CD14-positive monocyte (primary cell): ENCODE results near the gene LRCH4. TPM values are rescaled to one million over a fixed set of nuclear protein-coding genes. Genes with fewer than 3 reads are reported as not detected.
A peak's percentile ranks its signal among the peaks of the same experiment; 100 is the strongest.

Experiments
- DNase-seq, 3 donors: peaks; one replicate each; pipeline ENCODE4 v3.0.0-alpha.2; 2011 to 2022
- H2AFZ ChIP-seq: 2 replicates; pipeline ENCODE4 v1.6.0; 2012; ENCODE audit warnings: mild to moderate bottlenecking, low read depth, low read length, inconsistent platforms; ENCODE audit not compliant: insufficient read depth, poor library complexity, severe bottlenecking
- H3K27ac ChIP-seq, 2 donors: 1 replicate in 1 of 2; 2 replicates in 1 of 2; pipeline ENCODE4 v1.5.1; 2012 to 2013; ENCODE audit warnings: low read length in 2 of 2, control low read depth in 1 of 2, inconsistent platforms in 1 of 2, low read depth in 1 of 2, mild to moderate bottlenecking in 1 of 2
- H3K27me3 ChIP-seq, 2 donors: one replicate each; pipeline versions ENCODE4 v1.6.0 to v1.6.1; 2011 to 2013; ENCODE audit warnings: low read length in 2 of 2; ENCODE audit not compliant: control insufficient read depth in 2 of 2, insufficient read depth in 2 of 2
- H3K36me3 ChIP-seq, 2 donors: replicated peaks in 1 of 2; 1 replicate in 1 of 2; 2 replicates in 1 of 2; pipeline versions ENCODE4 v1.5.1 to v1.6.1; 2012 to 2013; ENCODE audit warnings: low read length in 2 of 2, control low read depth in 1 of 2, inconsistent platforms in 1 of 2, mild to moderate bottlenecking in 1 of 2; ENCODE audit not compliant: insufficient read depth in 2 of 2, control insufficient read depth in 1 of 2
- H3K4me1 ChIP-seq, 2 donors: 1 replicate in 1 of 2; 2 replicates in 1 of 2; pipeline versions ENCODE4 v1.5.1 to v1.6.1; 2012 to 2013; ENCODE audit warnings: low read length in 2 of 2, control low read depth in 1 of 2, inconsistent platforms in 1 of 2, mild to moderate bottlenecking in 1 of 2, moderate library complexity in 1 of 2; ENCODE audit not compliant: insufficient read depth in 2 of 2, control insufficient read depth in 1 of 2
- H3K4me2 ChIP-seq: replicated peaks from 2 replicates; pipeline ENCODE3; 2012; ENCODE audit warnings: low read length, moderate library complexity, mild to moderate bottlenecking; ENCODE audit not compliant: poor library complexity, severe bottlenecking; ENCODE audit errors: extremely low read depth
- H3K4me3 ChIP-seq, 3 experiments: fragments of 200-600 bp in 1 of 3; sonication (generic) in 1 of 3; replicated peaks in 1 of 3; 1 replicate in 2 of 3; 2 replicates in 1 of 3; pipeline ENCODE4 v1.5.1; 2011 to 2013; ENCODE audit warnings: low read length in 3 of 3, mild to moderate bottlenecking in 3 of 3, control low read depth in 2 of 3, low read depth in 2 of 3, inconsistent platforms in 1 of 3, moderate library complexity in 1 of 3
- H3K79me2 ChIP-seq: 2 replicates; pipeline ENCODE4 v1.6.0; 2012; ENCODE audit warnings: mild to moderate bottlenecking, control low read depth, inconsistent platforms, low read length, moderate library complexity; ENCODE audit not compliant: insufficient read depth
- H3K9ac ChIP-seq: 2 replicates; pipeline ENCODE4 v1.6.0; 2017; ENCODE audit warnings: low read length, mild to moderate bottlenecking; ENCODE audit not compliant: insufficient read depth, poor library complexity, severe bottlenecking
- H3K9me3 ChIP-seq, 2 donors: replicated peaks in 1 of 2; 1 replicate in 1 of 2; 2 replicates in 1 of 2; pipeline versions ENCODE4 v1.5.1 to v1.6.1; 2012 to 2013; ENCODE audit warnings: low read length in 2 of 2, control low read depth in 1 of 2; ENCODE audit not compliant: control insufficient read depth in 1 of 2, insufficient read depth in 1 of 2
- H4K20me1 ChIP-seq: 2 replicates; pipeline ENCODE4 v1.6.0; 2012; ENCODE audit warnings: mild to moderate bottlenecking, low read length, control low read depth, moderate library complexity; ENCODE audit not compliant: insufficient read depth
- H3K27ac Mint-ChIP-seq, 7 donors: one replicate each; pipeline ENCODE4 v1.8.0; 2020; ENCODE audit warnings: mild to moderate bottlenecking in 7 of 7, mixed read lengths in 7 of 7, moderate library complexity in 6 of 7, inconsistent platforms in 2 of 7
- H3K27me3 Mint-ChIP-seq, 3 donors: one replicate each; pipeline ENCODE4 v1.8.0; 2021 to 2022; ENCODE audit warnings: low read depth in 3 of 3, mild to moderate bottlenecking in 3 of 3, mixed read lengths in 3 of 3, moderate library complexity in 3 of 3, inconsistent platforms in 1 of 3
- H3K36me3 Mint-ChIP-seq, 2 donors: one replicate each; pipeline ENCODE4 v1.8.0; 2020; ENCODE audit warnings: mixed read lengths in 2 of 2, inconsistent platforms in 1 of 2, mild to moderate bottlenecking in 1 of 2
- H3K4me1 Mint-ChIP-seq: one replicate; pipeline ENCODE4 v1.8.0; 2020; ENCODE audit warnings: mild to moderate bottlenecking, mixed read lengths
- H3K4me3 Mint-ChIP-seq, 2 donors: one replicate each; pipeline ENCODE4 v1.8.0; 2020; ENCODE audit warnings: mild to moderate bottlenecking in 2 of 2, mixed read lengths in 2 of 2, moderate library complexity in 1 of 2
- H3K9me3 Mint-ChIP-seq, 7 donors: one replicate each; pipeline ENCODE4 v1.8.0; 2020 to 2022; ENCODE audit warnings: mixed read lengths in 7 of 7, mild to moderate bottlenecking in 6 of 7, moderate library complexity in 6 of 7, inconsistent platforms in 2 of 7
- CTCF ChIP-seq: fragments of 200-600 bp; IDR thresholded peaks from one replicate; pipeline ENCODE4 v1.8.0; 2022; ENCODE audit warnings: antibody characterized with exemption, mild to moderate bottlenecking
- WGBS: methylation state at CpG from one replicate; pipeline ENCODE4 v1.1.5; 2013; ENCODE audit warnings: missing lambda C conversion rate; ENCODE audit not compliant: insufficient coverage; 5-methylcytosine and 5-hydroxymethylcytosine counted together
- intact Hi-C, 2 donors: fragments of 100-400 bp; cut with micrococcal nuclease; formaldehyde crosslinking; loops; one replicate each; pipeline versions ENCODE4 v1.15.0 to v1.15.1; 2023
- polyA plus RNA-seq, 3 donors: library from polyadenylated mRNA; depleted of rRNA in 1 of 3; unstranded in 2 of 3; stranded (reverse) in 1 of 3; fragments of 300-500 nt in 2 of 3; fragments of >200 nt in 1 of 3; fragmentation: Illumina TruSeq in 2 of 3; gene quantifications; 1 replicate in 2 of 3; 2 replicates in 1 of 3; pipeline ENCODE4 v1.2.3, GENCODE V29; 2012 to 2021

Gene LRCH4
- polyA plus RNA-seq, 3 donors, result 132 to 286 (median 134) TPM

GRCh38 chr7:100559127-100559526, 26.8 kb downstream of the LRCH4 start:
- Histone ChIP-seq H3K4me3 (no peak overlapping the region), H3K9me3 (no peaks in the 10 kb centered on the region), H3K27ac (no peak overlapping the region), H3K4me1 (peaks cover 27 to 31% of the 10 kb centered on the region in 2 donors), H3K79me2 (no peaks in the 10 kb centered on the region), H3K4me2 (no peak overlapping the region), H3K27me3 (no peaks in the 10 kb centered on the region), H3K36me3 (no peaks in the 10 kb centered on the region), H2AFZ (no peak overlapping the region), H3K9ac (no peak overlapping the region), H4K20me1 (no peaks in the 10 kb centered on the region)
- Mint-ChIP-seq H3K27ac (no peak overlapping the region), H3K4me3 (no peak overlapping the region), H3K9me3 (peaks cover 0 to 2% (median 0%) of the 10 kb centered on the region in 7 donors), H3K27me3 (no peaks in the 10 kb centered on the region), H3K4me1 (peaks cover 31% of the 10 kb centered on the region), H3K36me3 (peaks cover 18 to 19% of the 10 kb centered on the region in 2 donors)
- no peak for TF ChIP-seq CTCF
- no CpG with 5 or more reads among the region's 4 CpGs for WGBS
- no peak for DNase-seq
- intact Hi-C loops, result loop anchor here (5.0 kb wide), 1 partner anchor 82 kb away; the partner anchor contains the start of gene TSC22D4 (in 2 of the 2)

- Histone ChIP-seq H2AFZ (peak overlapping the region; percentile 53), H3K36me3 (no peaks in the 10 kb centered on the region), H3K9ac (no peak overlapping the region)
These were observed 29.4 kb downstream of the LRCH4 start for GRCh38 chr7:100556541-100556940.

More at GRCh38 chr7:100556541-100556940, 29.4 kb downstream of the LRCH4 start:
- no peaks in the 10 kb centered on the region for H3K27me3 Mint-ChIP-seq
- no peak for TF ChIP-seq CTCF
- 80% methylated on average over 1 of the region's 4 CpGs for WGBS
- peaks cover 12 to 17% of the 10 kb centered on the region in 2 donors for H3K36me3 Mint-ChIP-seq
- Histone ChIP-seq H3K4me2 (no peak overlapping the region), H3K4me1 (peaks cover 27 to 34% of the 10 kb centered on the region in 2 donors), H3K4me3 (no peak overlapping the region), H3K27ac (peak overlapping the region in 1 of 2 donors; percentile 58), H3K9me3 (no peaks in the 10 kb centered on the region), H4K20me1 (no peaks in the 10 kb centered on the region), H3K79me2 (no peaks in the 10 kb centered on the region), H3K27me3 (no peaks in the 10 kb centered on the region)
- peak overlapping the region; percentile 3 to 89 (median 66) for H3K27ac Mint-ChIP-seq
- no peaks in the 10 kb centered on the region for H3K9me3 Mint-ChIP-seq
- peak; percentile 32 to 66 (median 52) for DNase-seq
- no peak overlapping the region for H3K4me3 Mint-ChIP-seq
- intact Hi-C loops, result loop anchor here (5.0 kb wide), 1 partner anchor 79 kb away; the partner anchor contains the start of gene TSC22D4 (in 2 of the 2)
- H3K4me1 Mint-ChIP-seq, result peaks cover 30% of the 10 kb centered on the region
